Fibroblast of the aortic adventitia (primary cell): ENCODE results near the gene ADGRA3. TPM values are rescaled to one million over a fixed set of nuclear protein-coding genes. Genes with fewer than 3 reads are reported as not detected.

ENCODE experiments used
- DNase-seq: peaks from one replicate; pipeline ENCODE4 v3.0.0-alpha.2; 2010; ENCODE audit warnings: low read depth
- H3K4me3 ChIP-seq: 2 replicates; pipeline ENCODE4 v1.5.1; 2011; ENCODE audit warnings: low read depth, mild to moderate bottlenecking, control low read depth, low read length, moderate library complexity
- total RNA-seq: library from RNA; depleted of rRNA; stranded (reverse); fragments of >200 nt; gene quantifications from 2 replicates; pipeline ENCODE4 v1.2.3, GENCODE V29; 2012; ENCODE audit warnings: low replicate concordance
- TF ChIP-seq, protein P1 (sequence below): IDR thresholded peaks from 2 replicates; pipeline ENCODE4 v1.5.1; 2011; ENCODE audit warnings: mild to moderate bottlenecking, low read length, control low read depth, inconsistent platforms; ENCODE audit not compliant: insufficient read depth

The ADGRA3 gene
- total RNA-seq, 1 donor = 31.9 TPM

DNA sequence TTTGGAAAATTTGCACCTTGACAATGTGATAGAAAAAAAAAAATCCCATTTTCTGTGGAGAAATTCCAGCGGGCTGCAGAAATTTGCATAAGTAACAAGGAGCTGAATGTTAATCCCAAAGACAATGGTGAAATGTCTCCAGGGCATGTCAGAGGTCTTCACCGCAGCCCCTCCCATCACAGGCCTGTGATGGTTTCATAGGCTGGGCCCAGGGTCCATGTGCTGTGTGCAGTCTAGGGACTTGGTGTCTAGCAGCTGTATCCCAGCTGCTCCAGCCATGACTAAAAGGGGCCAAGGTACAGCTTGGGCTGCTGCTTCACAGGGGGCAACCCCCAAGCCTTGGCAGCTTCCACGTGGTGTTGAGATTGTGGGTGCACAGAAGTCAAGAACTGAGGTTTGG is 85.2 kb downstream of the ADGRA3 start:
- H3K4me3 ChIP-seq = no peak overlapping the region
- no peak for DNase-seq
- TF ChIP-seq, protein P1, sequence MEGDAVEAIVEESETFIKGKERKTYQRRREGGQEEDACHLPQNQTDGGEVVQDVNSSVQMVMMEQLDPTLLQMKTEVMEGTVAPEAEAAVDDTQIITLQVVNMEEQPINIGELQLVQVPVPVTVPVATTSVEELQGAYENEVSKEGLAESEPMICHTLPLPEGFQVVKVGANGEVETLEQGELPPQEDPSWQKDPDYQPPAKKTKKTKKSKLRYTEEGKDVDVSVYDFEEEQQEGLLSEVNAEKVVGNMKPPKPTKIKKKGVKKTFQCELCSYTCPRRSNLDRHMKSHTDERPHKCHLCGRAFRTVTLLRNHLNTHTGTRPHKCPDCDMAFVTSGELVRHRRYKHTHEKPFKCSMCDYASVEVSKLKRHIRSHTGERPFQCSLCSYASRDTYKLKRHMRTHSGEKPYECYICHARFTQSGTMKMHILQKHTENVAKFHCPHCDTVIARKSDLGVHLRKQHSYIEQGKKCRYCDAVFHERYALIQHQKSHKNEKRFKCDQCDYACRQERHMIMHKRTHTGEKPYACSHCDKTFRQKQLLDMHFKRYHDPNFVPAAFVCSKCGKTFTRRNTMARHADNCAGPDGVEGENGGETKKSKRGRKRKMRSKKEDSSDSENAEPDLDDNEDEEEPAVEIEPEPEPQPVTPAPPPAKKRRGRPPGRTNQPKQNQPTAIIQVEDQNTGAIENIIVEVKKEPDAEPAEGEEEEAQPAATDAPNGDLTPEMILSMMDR = no peak

DNA sequence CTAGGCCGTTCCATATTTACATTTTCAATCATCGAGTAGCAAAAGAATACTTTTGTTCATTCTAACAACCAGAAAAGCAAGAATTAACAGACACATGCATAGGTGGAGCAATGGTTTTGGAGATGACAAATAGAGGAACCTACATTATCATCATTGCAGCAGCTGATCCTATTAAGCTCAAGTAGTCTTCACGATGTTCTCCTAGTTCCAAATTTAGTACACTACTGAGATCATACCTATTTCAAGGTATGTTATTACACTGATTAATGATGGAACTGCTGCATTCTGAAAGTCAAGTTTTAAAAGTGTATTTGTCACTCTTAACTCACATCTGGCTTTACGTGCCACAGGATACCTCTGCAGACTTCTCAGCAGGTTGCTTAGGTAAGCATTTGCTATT is 87.4 kb downstream of the ADGRA3 start:
- DNase-seq = no peak
- TF ChIP-seq, protein P1 = no peak
- H3K4me3 ChIP-seq = no peak overlapping the region

DNA sequence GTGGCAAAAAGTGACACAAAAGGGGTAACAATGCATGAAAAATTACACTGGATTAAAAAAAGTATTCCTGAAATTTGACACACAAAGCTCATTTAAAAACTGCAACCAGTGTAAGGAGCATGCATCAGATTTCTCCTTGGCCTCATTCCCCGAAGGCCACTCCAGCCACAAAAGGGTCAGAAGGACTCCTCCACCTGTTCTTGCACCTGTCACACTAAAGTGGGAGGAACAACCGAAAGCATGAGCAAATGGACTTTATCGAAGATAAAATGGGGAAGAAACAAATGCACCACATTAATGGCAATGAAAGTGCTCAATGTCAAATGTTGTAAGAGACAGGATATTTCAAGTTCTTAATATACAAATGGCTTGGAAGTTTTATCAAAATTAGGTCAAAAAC is 88.2 kb downstream of the ADGRA3 start:
- no peak for DNase-seq
- TF ChIP-seq, protein P1 = no peak
- H3K4me3 ChIP-seq = no peak overlapping the region

DNA sequence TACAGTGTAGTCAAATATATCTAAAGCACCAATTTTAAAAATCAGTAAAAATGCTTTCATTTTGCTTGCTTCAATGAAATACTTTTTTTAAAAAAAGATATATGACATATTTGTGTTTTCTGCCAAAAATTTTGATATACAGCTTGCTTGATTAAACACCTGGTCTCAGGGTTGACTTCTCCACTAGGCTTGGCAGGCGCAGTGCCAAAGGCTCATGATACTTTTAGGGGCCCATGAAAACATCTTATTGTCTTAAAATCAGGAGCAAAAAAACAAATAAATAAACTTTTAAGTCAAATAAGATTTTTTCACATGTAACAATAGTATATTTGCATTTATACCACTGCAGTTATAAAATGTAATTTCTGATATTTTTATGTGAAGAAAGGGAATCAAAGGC is 95.6 kb downstream of the ADGRA3 start:
- H3K4me3 ChIP-seq = no peak overlapping the region
- DNase-seq = no peak
- TF ChIP-seq, protein P1 = no peak

DNA sequence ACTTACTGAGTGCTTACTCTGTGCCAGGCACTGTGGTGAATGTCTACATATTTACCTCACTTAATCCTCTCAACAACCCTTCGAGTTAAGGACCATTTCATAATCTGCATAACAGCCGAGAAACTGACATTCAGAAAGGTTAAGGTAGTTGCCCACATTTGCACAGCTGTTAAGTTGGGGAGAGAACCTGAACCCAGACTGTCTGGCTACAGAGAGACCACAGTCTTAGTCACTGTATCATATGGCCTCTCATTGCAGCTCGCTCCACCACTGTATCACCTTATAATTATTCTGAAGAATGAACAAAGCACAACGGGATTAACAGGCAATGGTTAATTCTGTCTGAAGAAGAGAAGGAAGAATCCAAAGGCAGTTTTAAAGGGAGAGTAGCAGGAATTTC is 98.5 kb downstream of the ADGRA3 start:
- H3K4me3 ChIP-seq = no peak overlapping the region
- TF ChIP-seq, protein P1 = no peak
- DNase-seq = no peak

DNA sequence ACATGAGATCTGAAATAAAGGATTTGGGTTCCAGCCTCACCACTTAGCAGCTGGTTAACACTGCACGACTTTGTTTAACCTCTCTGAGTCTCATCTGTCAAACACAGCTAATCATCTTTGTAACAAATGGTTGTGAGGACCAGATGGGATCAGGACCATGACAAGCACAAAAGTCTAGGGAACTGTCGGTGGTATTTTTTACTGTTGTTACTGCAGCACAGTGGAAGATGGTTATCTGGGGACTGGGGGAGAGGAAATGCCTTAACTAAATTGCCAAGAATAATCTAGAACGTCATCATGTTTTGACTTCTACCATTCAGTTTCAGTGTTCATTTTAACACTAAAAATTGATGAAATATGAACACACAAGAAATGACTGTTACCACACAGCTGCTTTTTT is 99.5 kb downstream of the ADGRA3 start:
- TF ChIP-seq, protein P1 = no peak
- DNase-seq = peak; percentile 20
- H3K4me3 ChIP-seq = no peak overlapping the region

DNA sequence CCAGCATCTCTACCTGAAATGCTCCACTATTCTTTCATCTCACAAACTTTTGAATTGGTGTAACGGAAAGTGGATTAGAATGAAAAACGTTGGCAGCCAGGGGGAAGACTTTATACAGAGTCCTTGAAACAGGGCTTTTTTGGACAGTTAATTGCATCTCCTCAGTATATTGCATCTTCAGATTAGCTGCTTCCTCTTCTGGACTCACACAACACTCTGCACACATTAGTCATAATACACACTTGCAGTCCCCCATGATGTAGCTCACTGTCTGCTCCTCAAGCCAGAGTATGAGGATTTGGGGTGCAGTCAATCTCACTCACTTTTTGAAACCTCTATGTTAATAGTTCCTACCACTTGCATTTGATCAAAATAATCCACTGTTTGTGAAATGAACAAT is 101.0 kb downstream of the ADGRA3 start:
- DNase-seq = no peak
- TF ChIP-seq, protein P1 = no peak
- H3K4me3 ChIP-seq = no peak overlapping the region
